ENCODE measurements around the gene FUBP3.

FUBP3 gene

DNA sequence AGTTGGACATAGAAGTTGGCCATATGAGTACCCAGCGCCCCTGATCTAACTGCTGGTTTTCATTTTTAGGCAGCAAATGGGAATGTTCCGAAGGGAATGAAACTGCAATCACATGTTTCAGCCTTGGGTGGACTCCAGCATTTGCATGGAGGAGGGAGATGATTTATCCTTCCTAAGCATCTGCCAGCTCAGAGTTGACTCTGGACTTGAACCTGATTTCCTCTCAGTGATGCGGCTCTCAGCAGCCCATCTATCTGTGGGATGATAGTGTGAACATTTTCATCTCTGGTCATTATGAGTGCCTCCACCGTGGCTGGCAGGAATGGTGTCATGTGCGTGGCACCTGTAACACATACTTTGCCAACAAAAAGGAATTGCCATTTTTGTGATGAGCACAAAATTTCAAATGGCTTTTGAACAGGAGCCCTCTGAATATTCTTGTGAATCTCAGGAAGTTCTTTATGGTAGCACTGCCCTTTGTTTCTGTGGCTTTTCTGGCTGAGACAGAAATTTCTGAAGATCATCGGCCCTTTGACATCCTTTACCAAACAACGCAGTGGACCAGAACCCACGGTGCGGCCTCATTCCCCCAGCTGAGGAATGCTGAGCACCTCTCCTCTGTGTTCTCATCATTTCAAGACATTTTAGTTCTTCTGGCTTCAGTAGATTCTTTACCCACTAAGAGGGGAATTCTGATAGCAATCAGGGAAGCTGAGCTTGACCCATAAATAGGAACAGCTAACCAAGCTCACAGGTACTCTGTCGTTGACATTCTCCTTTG, 28.5 kb downstream of the FUBP3 start:
- DNase-seq, result peak; percentile 67

GRCh38 chr9:130608554-130609134, 29.3 kb downstream of the FUBP3 start:
- DNase-seq, result no peak

GRCh38 chr9:130609163-130609562, 29.8 kb downstream of the FUBP3 start:
- no peak for DNase-seq

GRCh38 chr9:130610862-130611707, 31.7 kb downstream of the FUBP3 start:
- DNase-seq, result no peak

DNA sequence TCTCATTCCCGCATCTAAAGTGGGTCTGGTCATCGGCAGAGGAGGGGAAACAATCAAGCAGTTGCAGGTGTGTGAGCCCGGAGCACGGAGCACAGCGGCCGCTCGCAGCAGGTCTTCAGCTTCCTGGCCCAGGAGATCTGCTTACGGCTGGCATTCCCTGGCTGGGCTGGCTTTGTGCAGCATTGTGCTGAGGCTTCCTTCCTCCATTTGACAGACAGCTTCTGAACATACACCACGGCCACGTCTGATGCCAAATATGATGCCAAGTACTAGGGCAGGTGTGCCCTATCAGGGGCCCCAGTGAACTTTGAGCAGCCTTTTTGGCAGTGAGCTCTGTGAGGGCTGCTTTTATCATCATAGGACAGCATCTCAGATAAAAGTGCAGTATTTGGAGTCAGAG, 37.1 kb downstream of the FUBP3 start:
- no peak for DNase-seq

GRCh38 chr9:130623466-130623865, 44.1 kb downstream of the FUBP3 start:
- no peak for DNase-seq

DNA sequence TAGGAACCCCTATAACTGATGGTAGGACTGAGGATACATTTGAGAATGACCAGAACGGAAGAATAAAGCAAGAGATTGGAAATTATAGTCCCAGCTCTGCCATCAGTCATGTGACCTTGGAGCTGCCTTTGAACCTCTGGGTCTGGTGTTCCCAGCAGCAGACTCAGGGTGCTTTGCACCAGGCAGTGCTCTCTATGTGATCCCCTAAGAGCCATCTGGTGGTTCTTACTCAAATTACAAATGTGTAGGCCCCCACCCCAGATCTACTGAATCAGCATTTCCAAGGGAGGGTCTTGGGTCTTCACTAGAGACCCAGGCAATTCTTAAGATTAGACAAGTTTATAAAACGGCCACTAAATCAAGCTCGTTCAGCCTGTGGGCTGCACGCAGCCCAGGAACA, 44.8 kb downstream of the FUBP3 start:
- no peak for DNase-seq

- no peak for DNase-seq
Measured at GRCh38 chr9:130626249-130626996, 47.0 kb downstream of the FUBP3 start.

DNA sequence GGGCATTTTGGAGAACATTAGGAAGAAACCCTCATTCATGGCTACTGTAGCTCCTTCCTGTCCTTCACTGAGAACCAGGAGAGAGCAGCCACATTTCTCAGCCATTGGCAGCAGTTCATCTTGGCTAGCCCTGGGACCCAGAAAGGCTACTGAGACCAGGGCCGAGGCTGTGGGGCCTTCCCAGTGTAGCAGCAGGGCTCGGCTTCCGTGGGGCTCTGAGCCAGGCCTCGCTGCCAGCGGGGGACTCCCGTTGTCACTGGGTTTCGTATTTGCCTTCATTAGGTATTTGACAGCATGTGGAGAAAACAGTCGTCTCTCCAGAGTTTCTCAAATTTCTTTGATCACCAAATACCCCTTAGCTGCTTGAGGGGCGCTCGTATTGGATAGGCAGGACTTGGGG, 47.7 kb downstream of the FUBP3 start:
- DNase-seq, result no peak

DNA sequence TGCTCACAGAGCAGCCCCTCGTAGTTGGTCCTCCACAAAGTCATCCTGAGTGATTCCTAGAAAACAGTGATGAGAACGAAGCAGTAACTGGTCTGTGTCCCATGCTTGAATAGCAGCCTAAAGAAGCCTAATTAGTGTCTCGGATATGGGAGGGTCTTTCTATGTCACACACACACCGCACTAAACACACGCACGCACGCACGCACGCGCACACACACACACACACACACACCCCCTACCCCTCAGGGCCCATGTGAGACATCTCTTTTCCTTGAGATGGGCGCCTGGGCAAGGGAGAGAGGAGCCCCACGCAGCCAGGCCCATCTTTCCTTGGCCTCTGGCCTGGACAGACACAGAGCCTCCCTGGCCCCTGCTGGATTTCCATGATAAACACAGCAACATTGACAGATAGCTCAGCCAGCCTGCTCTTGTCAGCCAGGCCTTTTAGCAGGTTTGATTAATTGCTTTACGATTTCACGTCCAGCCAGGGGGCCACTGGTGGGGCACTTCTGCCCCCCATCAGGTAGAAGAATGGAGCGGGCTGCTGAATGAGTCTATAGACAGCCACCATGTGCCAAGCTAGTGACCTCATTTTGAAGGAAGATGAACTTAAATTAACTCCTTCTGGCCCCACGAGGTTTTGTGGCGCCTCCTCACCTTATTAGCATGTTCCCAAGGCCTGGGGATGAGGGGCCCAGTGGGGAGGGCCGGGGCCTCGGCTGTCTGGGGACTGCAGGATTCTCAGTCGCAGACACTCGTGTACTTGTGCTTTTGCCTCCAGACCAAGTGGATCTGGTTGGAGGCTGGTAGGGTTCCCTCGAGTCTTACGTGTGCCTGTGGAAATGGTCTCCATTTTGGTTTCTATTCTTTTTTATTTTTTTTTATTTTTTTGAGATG, 48.8 kb downstream of the FUBP3 start:
- DNase-seq, result no peak

GRCh38 chr9:130629443-130630070, 50.2 kb downstream of the FUBP3 start:
- no peak for DNase-seq

GRCh38 chr9:130630071-130630450, 50.7 kb downstream of the FUBP3 start:
- no peak for DNase-seq

DNA sequence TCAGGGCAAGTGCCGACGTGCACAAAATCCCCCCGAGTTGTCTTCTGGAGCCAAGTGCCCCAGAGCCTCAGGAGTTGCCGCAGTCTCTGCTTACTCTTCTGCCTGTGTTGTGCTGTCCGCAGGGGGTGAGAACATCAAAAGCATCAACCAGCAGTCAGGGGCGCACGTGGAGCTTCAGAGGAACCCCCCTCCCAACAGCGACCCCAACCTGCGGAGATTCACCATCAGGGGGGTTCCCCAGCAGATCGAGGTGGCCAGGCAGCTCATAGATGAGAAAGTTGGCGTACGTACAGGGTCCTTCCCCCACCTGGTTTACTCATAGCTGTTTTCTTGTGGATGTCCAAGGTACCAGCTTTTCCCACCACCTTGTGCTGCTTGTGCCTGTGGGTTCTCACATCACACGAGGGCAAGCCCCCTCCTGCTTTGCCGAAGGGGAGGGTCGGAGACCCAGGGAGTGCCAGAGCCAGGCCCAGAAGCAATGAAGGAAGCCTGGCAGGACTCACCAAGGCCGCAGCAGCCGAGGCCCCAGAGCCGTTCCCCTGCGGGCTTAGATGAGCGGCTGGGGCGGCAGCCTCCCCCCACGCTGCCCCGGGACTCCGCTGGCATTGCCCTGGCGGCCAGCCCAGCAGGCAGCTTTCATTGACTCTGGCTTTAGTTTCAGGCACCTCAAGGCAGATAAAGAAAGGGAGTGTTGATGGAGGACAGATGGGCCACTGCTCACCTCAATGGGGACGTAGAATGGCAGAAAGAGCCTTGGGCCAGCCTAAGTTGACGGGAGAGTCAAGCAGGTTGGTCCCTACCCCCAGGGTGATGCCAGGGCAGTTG, 51.3 kb downstream of the FUBP3 start:
- no peak for DNase-seq

- DNase-seq, result no peak
Measured at GRCh38 chr9:130631331-130632080, 52.1 kb downstream of the FUBP3 start.

- no peak for DNase-seq
Measured at GRCh38 chr9:130632081-130632710, 52.8 kb downstream of the FUBP3 start.

- no peak for DNase-seq
Measured at GRCh38 chr9:130632841-130633240, 53.5 kb downstream of the FUBP3 start.

DNA sequence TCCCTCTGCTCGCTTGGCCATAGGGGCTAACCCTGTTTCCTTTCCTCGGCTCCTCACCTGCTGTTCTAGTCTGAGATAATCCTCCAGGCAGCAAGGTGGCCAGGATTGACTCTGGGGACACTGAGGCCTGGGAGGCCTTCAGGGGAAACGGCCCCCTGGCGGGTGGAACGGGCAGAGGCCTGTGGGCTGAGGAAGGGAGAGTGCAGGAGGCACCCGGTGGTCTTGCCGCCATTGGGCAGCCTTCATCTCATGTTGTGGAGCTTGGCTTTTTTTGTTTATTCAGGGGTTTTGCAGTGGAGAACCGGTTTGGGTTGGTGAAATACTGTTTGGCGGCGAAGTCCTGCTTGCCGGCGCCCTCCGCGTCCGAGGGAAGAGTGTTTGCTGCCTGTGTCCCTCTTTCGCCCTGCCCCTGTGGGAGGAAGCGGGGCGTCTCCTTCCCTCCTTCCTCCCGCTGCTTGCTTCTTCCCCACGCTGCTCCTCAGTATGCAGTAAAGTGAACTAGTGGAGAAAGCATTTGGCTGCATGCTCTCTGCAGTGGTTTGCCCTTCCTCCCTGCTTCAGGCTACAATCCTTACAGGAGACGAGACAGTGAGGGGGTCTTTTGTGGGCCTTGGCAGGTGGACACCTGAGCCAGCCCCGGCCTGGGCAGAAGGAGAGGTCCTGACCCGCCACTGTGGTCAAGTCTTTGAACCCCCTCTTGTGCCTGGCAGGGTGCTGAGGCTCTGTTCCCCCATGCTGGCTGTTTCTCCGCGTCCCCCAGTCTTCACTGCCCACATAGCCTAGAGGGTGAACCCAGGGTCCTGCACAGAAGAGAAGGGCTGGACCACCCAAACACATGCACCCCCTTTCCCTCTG, 54.2 kb downstream of the FUBP3 start:
- no peak for DNase-seq

DNA sequence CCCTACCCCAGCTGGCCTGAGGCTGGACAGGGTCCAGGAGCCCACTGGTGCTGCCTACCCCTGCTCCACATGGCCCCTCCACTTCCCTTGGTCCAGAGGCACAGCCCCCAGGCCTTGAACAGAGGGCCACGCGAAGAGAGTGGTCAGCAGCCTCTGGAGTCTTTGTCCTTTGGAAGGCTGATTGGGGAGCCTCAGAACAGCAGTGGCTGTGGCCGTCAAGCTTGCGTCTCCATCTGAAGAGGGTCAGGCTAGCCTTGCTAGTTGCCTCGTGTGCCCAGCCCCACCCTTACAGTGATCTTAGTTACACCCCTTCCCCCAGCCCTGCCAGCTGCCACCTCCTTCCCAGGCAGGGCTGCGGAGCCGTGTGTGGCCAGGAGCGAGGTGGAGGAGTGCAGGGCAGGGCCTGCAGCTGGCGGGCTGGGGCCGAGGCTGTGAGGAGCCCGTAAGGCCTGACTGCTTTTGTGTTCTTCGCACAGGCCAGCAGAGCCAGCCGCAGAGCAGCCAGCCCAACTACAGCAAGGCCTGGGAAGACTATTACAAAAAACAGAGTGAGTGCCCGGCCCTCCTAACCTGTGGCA, 54.9 kb downstream of the FUBP3 start:
- no peak for DNase-seq
